Endothelial cell of umbilical vein (primary cell): Measurements from ENCODE around the gene ABR. TPM values are rescaled to one million over a fixed set of nuclear protein-coding genes. Genes with fewer than 3 reads are reported as not detected.
"Not testable (repeated sequence)": the region's sequence is repeated elsewhere in the genome, so short reads cannot be mapped to it uniquely, and the experiment has no call there.

Source experiments
- BruUV-seq: library from RNA; stranded (reverse); fragments of 400-500 nt; replicated peaks from 2 replicates; lab custom pipeline; 2021; lab: Mats Ljungman, UMichigan
- CTCF ChIA-PET: fragments of 300-600, 350-600 bp; sonication (Branson Sonifier 250); formaldehyde crosslinking; loops from one replicate; lab custom pipeline; 2021; ENCODE audit warnings: antibody characterized with exemption, inconsistent platforms; lab: Charles Lee
- POLR2A ChIA-PET: fragments of 300-600, 350-600 bp; sonication (Branson Sonifier 250); formaldehyde crosslinking; loops from one replicate; lab custom pipeline; 2021; ENCODE audit warnings: antibody characterized with exemption, inconsistent platforms; lab: Charles Lee
- DNase-seq: peaks from one replicate; pipeline ENCODE4 v3.0.0-alpha.2; 2011; ENCODE audit warnings: low read depth, low spot score
- FAIRE-seq: peaks from 2 replicates; lab custom pipeline; 2011; peaks lifted over from hg19 to GRCh38; lab: Jason Lieb, UNC
- H2AFZ ChIP-seq: 2 replicates; pipeline ENCODE4 v1.6.0; 2012; ENCODE audit warnings: low read depth, low read length, control low read depth, inconsistent platforms
- H3K27ac ChIP-seq: 2 replicates; pipeline ENCODE4 v1.5.1; 2011; ENCODE audit warnings: low read depth, mild to moderate bottlenecking, control low read depth, low read length, moderate library complexity; ENCODE audit not compliant: insufficient read depth
- H3K27me3 ChIP-seq, 2 experiments: 2 replicates each; pipeline versions ENCODE4 v1.6.0 to v1.6.1; 2011; ENCODE audit warnings: low read length in 2 of 2, mixed read lengths in 1 of 2; ENCODE audit not compliant: control insufficient read depth in 2 of 2, insufficient read depth in 2 of 2
- H3K36me3 ChIP-seq, 2 experiments: 2 replicates in 1 of 2; 3 replicates in 1 of 2; pipeline ENCODE4 v1.5.1; 2011; ENCODE audit warnings: low read length in 2 of 2, mild to moderate bottlenecking in 1 of 2, moderate library complexity in 1 of 2; ENCODE audit not compliant: control insufficient read depth in 2 of 2, insufficient read depth in 2 of 2; ENCODE audit errors: extremely low read depth in 1 of 2
- H3K4me1 ChIP-seq: 3 replicates; pipeline ENCODE4 v1.5.1; 2011; ENCODE audit warnings: mild to moderate bottlenecking, low read length; ENCODE audit not compliant: control insufficient read depth, insufficient read depth; ENCODE audit errors: extremely low read depth
- H3K4me2 ChIP-seq: 2 replicates; pipeline ENCODE4 v1.6.1; 2011; ENCODE audit warnings: low read length, control low read depth, mixed read lengths; ENCODE audit not compliant: insufficient read depth
- H3K4me3 ChIP-seq, 3 experiments: fragments of 200-600 bp in 1 of 3; sonication (generic), shearing (Covaris generic) in 1 of 3; replicated peaks in 1 of 3; 2 replicates each; pipeline ENCODE4 v1.5.1; 2011 to 2016; ENCODE audit warnings: control low read depth in 3 of 3, low read length in 3 of 3, mild to moderate bottlenecking in 2 of 3, inconsistent platforms in 1 of 3, low read depth in 1 of 3, moderate library complexity in 1 of 3; ENCODE audit not compliant: insufficient read depth in 1 of 3
- H3K79me2 ChIP-seq: 2 replicates; pipeline ENCODE4 v1.6.0; 2012; ENCODE audit warnings: low read length, inconsistent platforms; ENCODE audit not compliant: control insufficient read depth, insufficient read depth
- H3K9ac ChIP-seq: replicated peaks from 2 replicates; pipeline ENCODE3; 2011; ENCODE audit warnings: low read length, control low read depth; ENCODE audit not compliant: insufficient read depth; ENCODE audit errors: extremely low read depth
- H3K9me1 ChIP-seq: replicated peaks from 3 replicates; pipeline ENCODE4 v1.6.0; 2011; ENCODE audit warnings: mild to moderate bottlenecking, low read length; ENCODE audit not compliant: control insufficient read depth, insufficient read depth; ENCODE audit errors: extremely low read depth
- H3K9me3 ChIP-seq: replicated peaks from 2 replicates; pipeline ENCODE4 v1.5.1; 2012; ENCODE audit warnings: low read length, inconsistent platforms; ENCODE audit not compliant: control insufficient read depth, insufficient read depth
- H4K20me1 ChIP-seq: replicated peaks from 2 replicates; pipeline ENCODE3; 2011; ENCODE audit warnings: mild to moderate bottlenecking, low read length; ENCODE audit not compliant: control insufficient read depth, insufficient read depth; ENCODE audit errors: extremely low read depth
- CTCF ChIP-seq, 2 donors: IDR thresholded peaks; 1 replicate in 1 of 2; 2 replicates in 1 of 2; pipeline ENCODE4 v1.5.1; 2011; ENCODE audit warnings: low read length in 2 of 2, mild to moderate bottlenecking in 2 of 2, moderate library complexity in 2 of 2, control low read depth in 1 of 2, inconsistent platforms in 1 of 2, low read depth in 1 of 2; ENCODE audit not compliant: insufficient read depth in 1 of 2; ENCODE audit errors: extremely low read depth in 1 of 2
- EZH2 ChIP-seq: IDR thresholded peaks from 2 replicates; pipeline ENCODE4 v1.6.1; 2012; ENCODE audit warnings: borderline replicate concordance, low read depth, mild to moderate bottlenecking, moderate library complexity, low read length, inconsistent platforms; ENCODE audit not compliant: severe bottlenecking
- FOS ChIP-seq: IDR thresholded peaks from 2 replicates; pipeline ENCODE4 v1.6.1; 2011; ENCODE audit warnings: mild to moderate bottlenecking, low read length, moderate library complexity, borderline replicate concordance; ENCODE audit not compliant: insufficient read depth
- GATA2 ChIP-seq: IDR thresholded peaks from 2 replicates; pipeline ENCODE4 v1.7.0; 2011; ENCODE audit warnings: low read depth, mild to moderate bottlenecking, moderate library complexity, mixed read lengths, low read length; ENCODE audit not compliant: insufficient read length, insufficient read depth
- JUN ChIP-seq: IDR thresholded peaks from 2 replicates; pipeline ENCODE4 v1.6.1; 2011; ENCODE audit warnings: borderline replicate concordance, low read depth; ENCODE audit not compliant: insufficient read length, insufficient read depth
- MAX ChIP-seq: IDR thresholded peaks from 2 replicates; pipeline ENCODE4 v1.6.1; 2011; ENCODE audit not compliant: insufficient read depth, insufficient read length
- MYC ChIP-seq: IDR thresholded peaks from one replicate; pipeline ENCODE4 v1.6.1; 2011; ENCODE audit warnings: mild to moderate bottlenecking, low read depth, low read length
- POLR2A ChIP-seq: IDR thresholded peaks from 2 replicates; pipeline ENCODE4 v1.6.1; 2012; ENCODE audit warnings: low read depth, mild to moderate bottlenecking, control low read depth, low read length
- POLR2AphosphoS5 ChIP-seq: IDR thresholded peaks from 2 replicates; pipeline ENCODE4 v1.6.1; 2012; ENCODE audit warnings: low read depth, mild to moderate bottlenecking, control low read depth, low read length, moderate library complexity; ENCODE audit not compliant: insufficient read depth
- dilution Hi-C: fragments of 300-500 bp; cut with MboI; formaldehyde crosslinking; loops from one replicate; pipeline ENCODE4 v1.15.0; 2019; ENCODE audit warnings: low sequenced_read_pairs; ENCODE audit not compliant: extremely low pct_ligation_motif_present
- intact Hi-C: fragments of 100-400 bp; cut with micrococcal nuclease; formaldehyde crosslinking; loops from one replicate; pipeline ENCODE4 v1.10.0; 2022
- polyA plus RNA-seq, 4 experiments: library from polyadenylated mRNA; depleted of rRNA in 3 of 4; stranded (reverse) in 3 of 4; unstranded in 1 of 4; fragments of >200 nt; gene quantifications; 2 replicates each; pipeline versions ENCODE4 v1.2.1 to v1.2.3, GENCODE V29; 2011 to 2012; ENCODE audit warnings: missing spikeins in 1 of 4
- total RNA-seq: library from RNA; stranded (reverse); gene quantifications from 2 replicates; pipeline ENCODE4 v1.2.3, GENCODE V29; 2021

ABR gene
- total and polyA plus RNA-seq, 2 donors (not counting 3 experiments of a cell fraction or from before 2014, with no cell fraction given) = 83.5 to 96.8 TPM

GRCh38 chr17:1122533-1123392 is 57.0 kb downstream of the ABR start:
- dilution Hi-C loops (no loop called here), intact Hi-C loops (loop anchor here (1.0 to 5.0 kb wide), 6 partner anchors 25 to 210 kb away; no protein-coding TSS in a partner anchor)
- Histone ChIP-seq H3K36me3 (no peaks in the 10 kb centered on the region), H2AFZ (peak overlapping the region; percentile 81), H3K9me3 (no peaks in the 10 kb centered on the region), H3K27me3 (no peaks in the 10 kb centered on the region), H3K4me1 (peaks cover 13% of the 10 kb centered on the region), H4K20me1 (no peaks in the 10 kb centered on the region), H3K4me3 (no peak overlapping the region), H3K4me2 (peak overlapping the region; percentile 33), H3K9ac (peak overlapping the region; percentile 50), H3K79me2 (no peaks in the 10 kb centered on the region), H3K9me1 (no peaks in the 10 kb centered on the region), H3K27ac (peak overlapping the region; percentile 68)
- peak; percentile 89 for DNase-seq
- POLR2A ChIA-PET = interaction anchor here (0.9 kb wide), 1 partner anchor 64 kb away, joined by 3 read pairs; no protein-coding TSS in a partner anchor
- no TSS peak for BruUV-seq
- TF ChIP-seq CTCF (IDR thresholded peaks at IDR 0.05; ENCODE audit: extremely low read depth in 1 of 2, insufficient read depth in 1 of 2, low read depth in 1 of 2, low read length in 2 of 2) (peak; percentile 89), POLR2AphosphoS5 (no peak), MAX (no peak), EZH2 (no peak), GATA2 (peak; percentile 88), MYC (no peak), FOS (no peak), JUN (no peak), POLR2A (no peak)
- FAIRE-seq = peak; percentile 93
- CTCF ChIA-PET = interaction anchor here (0.5 to 3.2 kb wide), 50 partner anchors 9 to 220 kb away, joined by 3 to 175 read pairs (median 6); partner anchors contain the start of gene ABR

DNA sequence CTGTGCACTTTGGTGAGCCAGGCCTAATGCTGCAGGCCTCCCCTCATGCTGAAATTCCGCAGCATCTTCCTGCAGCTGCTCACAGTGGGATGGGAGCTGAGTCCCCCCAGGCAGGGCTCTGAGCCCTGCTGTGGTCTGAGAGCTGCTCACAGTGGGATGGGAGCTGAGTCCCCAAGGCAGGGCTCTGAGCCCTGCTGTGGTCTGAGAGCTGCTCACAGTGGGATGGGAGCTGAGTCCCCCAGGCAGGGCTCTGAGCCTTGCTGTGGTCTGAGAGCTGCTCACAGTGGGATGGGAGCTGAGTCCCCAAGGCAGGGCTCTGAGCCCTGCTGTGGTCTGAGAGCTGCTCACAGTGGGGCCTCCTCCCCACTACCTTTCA is 58.4 kb downstream of the ABR start:
- H3K9me1 ChIP-seq, dilution Hi-C loops, DNase-seq, H3K4me2 ChIP-seq, H3K9ac ChIP-seq, BruUV-seq, H2AFZ ChIP-seq, H3K27me3 ChIP-seq, H3K27ac ChIP-seq, H4K20me1 ChIP-seq, H3K9me3 ChIP-seq, FAIRE-seq, H3K4me3 ChIP-seq, H3K36me3 ChIP-seq, H3K79me2 ChIP-seq: not testable (repeated sequence)
- CTCF ChIA-PET = interaction anchor here (1.4 to 3.2 kb wide), 6 partner anchors 10 to 139 kb away, joined by 5 to 175 read pairs (median 73); no protein-coding TSS in a partner anchor
- intact Hi-C loops = loop anchor here (5.0 kb wide), 1 partner anchor 39 kb away; no protein-coding TSS in a partner anchor
- POLR2A ChIA-PET = interaction anchor here (0.6 kb wide), 1 partner anchor 326 kb away, joined by 6 read pairs; no protein-coding TSS in a partner anchor
- peaks cover 13% of the 10 kb centered on the region for H3K4me1 ChIP-seq
